ENCODE measurements around the gene ASMT.
"Not testable (repeated sequence)": the region's sequence is repeated elsewhere in the genome, so short reads cannot be mapped to it uniquely, and the experiment has no call there.

- not testable (repeated sequence) for TF ChIP-seq ARNTL (CRISPR knock-in tag; IDR thresholded peaks at IDR 0.05; ENCODE audit: borderline replicate concordance, low read depth); OSR1 (CRISPR knock-in tag; IDR thresholded peaks at IDR 0.05); ZNF70 (CRISPR knock-in tag; IDR thresholded peaks at IDR 0.05)
Measured at GRCh38 chrX:1685444-1685880, 70.6 kb downstream of the ASMT start.

Measured in SK-N-SH treated with all-trans-retinoic acid at 6 μM for 48 hours (cell line).